ENCODE data around the gene AS3MT.
"Not testable (repeated sequence)": the region's sequence is repeated elsewhere in the genome, so short reads cannot be mapped to it uniquely, and the experiment has no call there.

The AS3MT gene

DNA sequence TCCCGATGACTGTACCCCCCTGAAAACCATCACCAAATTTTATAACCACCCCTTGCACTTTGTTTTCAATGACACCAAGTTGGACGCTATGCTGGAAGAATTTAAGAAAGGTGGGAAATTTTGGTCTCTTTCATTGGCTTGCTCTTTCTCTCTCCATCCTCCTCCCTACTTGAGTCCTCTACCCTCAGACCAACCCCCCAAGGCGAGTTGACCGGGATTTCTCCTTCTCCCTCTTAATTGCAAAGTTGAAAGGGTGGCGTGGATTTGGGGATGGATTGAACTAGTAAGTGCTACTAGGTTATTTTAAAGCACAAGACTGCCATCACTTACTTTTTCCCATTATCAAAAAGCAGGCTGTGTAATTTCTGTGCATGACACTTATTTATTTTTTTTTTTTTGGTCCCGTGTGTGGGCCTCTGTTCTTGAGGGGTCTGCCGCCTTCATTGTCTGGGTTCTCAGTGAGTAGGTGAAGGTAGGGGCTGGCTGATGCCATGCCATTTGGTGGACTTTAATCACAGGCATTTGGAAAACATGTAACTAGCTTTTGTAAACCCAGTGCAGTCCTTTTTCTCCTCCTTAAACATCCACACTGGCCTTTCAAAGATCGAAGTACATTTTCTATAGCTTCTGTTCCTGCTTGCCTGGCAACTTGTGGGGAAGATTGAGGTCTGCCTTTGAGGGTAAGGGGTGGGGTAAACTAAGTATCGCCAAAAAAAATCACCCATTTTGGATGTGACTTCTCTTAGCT is 50.9 kb downstream of the AS3MT start:
- peaks cover 31% of the 10 kb centered on the region for H3K4me1 ChIP-seq (ENCODE audit: control insufficient read depth, insufficient read depth, low read length)
- peak overlapping the region; percentile 81 for H3K4me3 ChIP-seq (ENCODE audit: low read depth, low read length)
- H3K9ac ChIP-seq (ENCODE audit: low read depth, low read length): no peak overlapping the region
- peaks cover 20% of the 10 kb centered on the region for H3K27me3 ChIP-seq (ENCODE audit: control insufficient read depth, insufficient read depth, low read length)
- H3K9me3 ChIP-seq (ENCODE audit: control insufficient read depth, insufficient read depth, low read length): no peaks in the 10 kb centered on the region
- no peaks in the 10 kb centered on the region for H3K36me3 ChIP-seq (ENCODE audit: control insufficient read depth, insufficient read depth, low read length)
- H3K27ac ChIP-seq (ENCODE audit: low read depth, low read length): no peak overlapping the region

DNA sequence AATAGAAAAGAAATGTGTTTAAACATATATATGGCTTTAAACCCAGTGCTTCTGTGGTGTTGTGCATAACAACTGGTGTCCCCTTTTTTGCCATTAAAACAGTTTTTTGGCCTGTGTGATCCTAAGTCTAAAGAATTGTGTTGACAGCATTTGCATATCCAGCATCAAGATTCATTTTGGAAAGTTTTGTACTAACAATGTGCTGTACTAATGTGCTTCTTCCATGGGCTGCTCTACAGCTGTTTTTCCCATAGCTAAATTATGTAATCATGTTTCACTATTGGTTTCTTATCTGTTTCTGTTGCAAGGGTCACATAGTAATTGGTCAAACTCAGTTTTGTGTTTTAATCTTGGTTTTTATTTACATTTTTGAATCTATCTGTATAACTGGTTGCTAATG is 54.3 kb downstream of the AS3MT start:
- H3K27ac ChIP-seq (ENCODE audit: low read depth, low read length): no peak overlapping the region
- H3K9me3 ChIP-seq (ENCODE audit: control insufficient read depth, insufficient read depth, low read length): no peaks in the 10 kb centered on the region
- no peak overlapping the region for H3K9ac ChIP-seq (ENCODE audit: low read depth, low read length)
- peaks cover 10% of the 10 kb centered on the region; the same call in 1 of the 2 replicates for H3K36me3 ChIP-seq (ENCODE audit: control insufficient read depth, insufficient read depth, low read length)
- no peak overlapping the region for H3K4me3 ChIP-seq (ENCODE audit: low read depth, low read length)
- H3K27me3 ChIP-seq (ENCODE audit: control insufficient read depth, insufficient read depth, low read length): peaks cover 16% of the 10 kb centered on the region
- H3K4me1 ChIP-seq (ENCODE audit: control insufficient read depth, insufficient read depth, low read length): peaks cover 24% of the 10 kb centered on the region

- no peak overlapping the region for H3K4me3 ChIP-seq (ENCODE audit: low read depth, low read length)
- H3K27me3 ChIP-seq (ENCODE audit: control insufficient read depth, insufficient read depth, low read length): no peaks in the 10 kb centered on the region
- H3K4me1 ChIP-seq (ENCODE audit: control insufficient read depth, insufficient read depth, low read length): peaks cover 8% of the 10 kb centered on the region; the same call in 1 of the 2 replicates
- no peak overlapping the region for H3K9ac ChIP-seq (ENCODE audit: low read depth, low read length)
- H3K27ac ChIP-seq (ENCODE audit: low read depth, low read length): no peak overlapping the region
- no peaks in the 10 kb centered on the region for H3K9me3 ChIP-seq (ENCODE audit: control insufficient read depth, insufficient read depth, low read length)
- H3K36me3 ChIP-seq (ENCODE audit: control insufficient read depth, insufficient read depth, low read length): peaks cover 10% of the 10 kb centered on the region; the same call in 1 of the 2 replicates
These were observed 57.6 kb downstream of the AS3MT start for GRCh38 chr10:102926842-102927241.

- no peaks in the 10 kb centered on the region for H3K27me3 ChIP-seq (ENCODE audit: control insufficient read depth, insufficient read depth, low read length)
- H3K4me1 ChIP-seq (ENCODE audit: control insufficient read depth, insufficient read depth, low read length): 0 out of 2 replicates have a peak, but pooled peaks cover 2% of the 10 kb centered on the region
- H3K27ac ChIP-seq (ENCODE audit: low read depth, low read length): no peak overlapping the region
- H3K9ac ChIP-seq (ENCODE audit: low read depth, low read length): no peak overlapping the region
- no peaks in the 10 kb centered on the region for H3K9me3 ChIP-seq (ENCODE audit: control insufficient read depth, insufficient read depth, low read length)
- H3K4me3 ChIP-seq (ENCODE audit: low read depth, low read length): no peak overlapping the region
- H3K36me3 ChIP-seq (ENCODE audit: control insufficient read depth, insufficient read depth, low read length): peaks cover 10% of the 10 kb centered on the region; the same call in 1 of the 2 replicates
These were observed 58.2 kb downstream of the AS3MT start for GRCh38 chr10:102927311-102928010.

GRCh38 chr10:102928442-102928841 is 59.2 kb downstream of the AS3MT start:
- not testable (repeated sequence) for H3K27ac ChIP-seq (ENCODE audit: low read depth, low read length); H3K27me3 ChIP-seq (ENCODE audit: control insufficient read depth, insufficient read depth, low read length); H3K4me1 ChIP-seq (ENCODE audit: control insufficient read depth, insufficient read depth, low read length); H3K9ac ChIP-seq (ENCODE audit: low read depth, low read length); H3K36me3 ChIP-seq (ENCODE audit: control insufficient read depth, insufficient read depth, low read length); H3K4me3 ChIP-seq (ENCODE audit: low read depth, low read length); H3K9me3 ChIP-seq (ENCODE audit: control insufficient read depth, insufficient read depth, low read length)

GRCh38 chr10:102930720-102931119 is 61.5 kb downstream of the AS3MT start:
- H3K27ac ChIP-seq (ENCODE audit: low read depth, low read length): no peak overlapping the region
- no peaks in the 10 kb centered on the region for H3K4me1 ChIP-seq (ENCODE audit: control insufficient read depth, insufficient read depth, low read length)
- no peak overlapping the region for H3K4me3 ChIP-seq (ENCODE audit: low read depth, low read length)
- no peaks in the 10 kb centered on the region for H3K27me3 ChIP-seq (ENCODE audit: control insufficient read depth, insufficient read depth, low read length)
- H3K36me3 ChIP-seq (ENCODE audit: control insufficient read depth, insufficient read depth, low read length): peaks cover 10% of the 10 kb centered on the region; the same call in 1 of the 2 replicates
- no peaks in the 10 kb centered on the region for H3K9me3 ChIP-seq (ENCODE audit: control insufficient read depth, insufficient read depth, low read length)
- H3K9ac ChIP-seq (ENCODE audit: low read depth, low read length): no peak overlapping the region

DNA sequence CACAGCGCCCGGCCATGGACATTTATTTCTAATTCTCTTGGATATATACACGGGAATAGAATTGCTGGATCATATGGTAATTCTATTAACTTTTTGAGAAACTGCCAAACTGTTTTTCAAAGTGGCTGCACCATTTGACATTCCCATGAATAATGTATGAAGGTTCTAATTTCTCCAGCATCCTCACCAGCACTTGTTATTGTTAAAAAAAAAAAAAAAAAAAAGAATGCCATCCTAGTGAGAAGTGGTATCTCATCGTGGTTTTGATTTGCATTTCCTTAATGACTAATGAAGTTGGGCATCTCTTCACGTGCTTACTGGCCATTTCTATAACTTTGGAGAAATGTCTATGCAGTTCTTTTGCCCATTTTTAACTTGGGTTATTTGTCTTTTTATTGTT is 62.4 kb downstream of the AS3MT start:
- H3K36me3 ChIP-seq (ENCODE audit: control insufficient read depth, insufficient read depth, low read length): peaks cover 10% of the 10 kb centered on the region; the same call in 1 of the 2 replicates
- H3K4me1 ChIP-seq (ENCODE audit: control insufficient read depth, insufficient read depth, low read length): no peaks in the 10 kb centered on the region
- H3K9ac ChIP-seq (ENCODE audit: low read depth, low read length): no peak overlapping the region

DNA sequence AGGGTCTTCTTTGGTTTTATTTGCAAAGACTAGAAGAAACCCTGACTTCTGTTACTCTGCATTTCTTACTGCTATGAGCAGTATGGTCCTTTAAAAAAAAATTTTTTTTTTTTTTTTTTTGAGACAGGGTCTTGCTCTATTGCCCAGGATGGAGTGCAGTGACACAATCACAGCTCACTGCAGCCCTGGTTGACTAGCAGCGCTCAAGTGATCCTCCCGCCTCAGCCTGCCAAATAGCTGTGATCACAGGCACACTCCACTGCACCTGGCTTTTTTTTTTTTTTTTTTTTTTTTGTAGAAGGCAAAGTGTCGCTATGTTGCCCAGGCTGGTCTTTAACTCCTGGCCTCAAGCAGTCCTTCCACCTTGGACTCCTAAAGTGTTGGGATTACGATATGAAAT is 66.2 kb downstream of the AS3MT start:
- no peaks in the 10 kb centered on the region for H3K36me3 ChIP-seq (ENCODE audit: control insufficient read depth, insufficient read depth, low read length)
- no peaks in the 10 kb centered on the region for H3K27me3 ChIP-seq (ENCODE audit: control insufficient read depth, insufficient read depth, low read length)
- no peak overlapping the region for H3K9ac ChIP-seq (ENCODE audit: low read depth, low read length)
- H3K9me3 ChIP-seq (ENCODE audit: control insufficient read depth, insufficient read depth, low read length): no peaks in the 10 kb centered on the region
- no peaks in the 10 kb centered on the region for H3K4me1 ChIP-seq (ENCODE audit: control insufficient read depth, insufficient read depth, low read length)
- no peak overlapping the region for H3K4me3 ChIP-seq (ENCODE audit: low read depth, low read length)
- H3K27ac ChIP-seq (ENCODE audit: low read depth, low read length): no peak overlapping the region

More for the DNA sequence above, 62.4 kb downstream of the AS3MT start:
- H3K27me3 ChIP-seq (ENCODE audit: control insufficient read depth, insufficient read depth, low read length): no peaks in the 10 kb centered on the region
- H3K27ac ChIP-seq (ENCODE audit: low read depth, low read length): no peak overlapping the region
- no peaks in the 10 kb centered on the region for H3K9me3 ChIP-seq (ENCODE audit: control insufficient read depth, insufficient read depth, low read length)
- H3K4me3 ChIP-seq (ENCODE audit: low read depth, low read length): no peak overlapping the region

DNA sequence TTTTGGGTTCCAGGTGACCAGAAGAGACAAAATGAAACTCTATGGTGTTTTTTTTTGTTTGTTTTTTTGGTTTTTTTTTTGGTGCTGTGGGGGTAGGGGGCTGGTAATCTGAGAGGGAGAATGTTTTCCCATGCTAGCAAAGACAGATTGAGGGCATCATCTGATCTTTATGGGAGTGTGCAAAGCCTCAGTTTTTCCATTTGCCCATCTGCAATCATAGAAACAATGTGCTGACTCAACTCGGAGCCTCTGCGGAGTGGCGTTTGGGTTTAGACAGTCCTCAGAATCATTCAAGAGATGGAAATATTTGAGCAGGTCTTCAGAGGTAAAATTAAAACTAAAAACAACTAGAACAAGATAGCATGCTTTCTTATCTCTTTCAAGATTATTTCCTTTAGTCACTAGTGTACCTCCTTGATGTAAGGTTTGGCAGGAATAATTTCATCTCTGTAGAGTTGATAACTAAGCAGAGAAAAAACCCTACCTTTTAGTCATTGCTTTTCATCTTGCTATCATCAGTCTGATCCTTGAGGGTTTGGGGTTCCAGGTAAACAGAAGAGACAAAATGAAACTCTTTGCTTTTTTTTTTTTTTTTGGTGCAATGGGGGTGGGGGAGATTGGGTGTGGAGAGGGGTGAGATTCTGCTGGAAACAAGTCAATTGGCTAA is 66.8 kb downstream of the AS3MT start:
- H3K4me1 ChIP-seq (ENCODE audit: control insufficient read depth, insufficient read depth, low read length): no peaks in the 10 kb centered on the region
- no peaks in the 10 kb centered on the region for H3K27me3 ChIP-seq (ENCODE audit: control insufficient read depth, insufficient read depth, low read length)
- H3K9me3 ChIP-seq (ENCODE audit: control insufficient read depth, insufficient read depth, low read length): no peaks in the 10 kb centered on the region
- H3K9ac ChIP-seq (ENCODE audit: low read depth, low read length): no peak overlapping the region
- H3K36me3 ChIP-seq (ENCODE audit: control insufficient read depth, insufficient read depth, low read length): no peaks in the 10 kb centered on the region
- no peak overlapping the region for H3K27ac ChIP-seq (ENCODE audit: low read depth, low read length)
- H3K4me3 ChIP-seq (ENCODE audit: low read depth, low read length): no peak overlapping the region

DNA sequence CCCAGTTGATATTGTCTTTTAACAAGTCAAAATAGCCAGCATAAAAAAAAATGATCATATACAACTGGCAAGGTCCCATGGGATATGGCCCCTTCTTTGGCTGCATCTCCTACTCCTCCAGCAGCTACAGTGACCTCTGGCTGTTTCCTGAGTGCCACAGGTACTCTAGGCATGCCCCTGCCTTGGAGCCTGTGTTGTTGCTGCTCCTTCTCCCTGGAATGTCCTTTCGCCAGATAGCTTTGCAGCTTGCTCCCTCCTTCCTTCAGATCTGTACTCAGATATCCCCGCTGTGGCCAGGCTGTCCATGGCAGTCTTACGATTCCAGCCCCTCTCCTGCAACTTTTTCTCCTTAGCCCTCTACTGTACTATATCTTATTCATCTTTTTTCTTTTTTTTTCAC is 72.1 kb downstream of the AS3MT start:
- Histone ChIP-seq H3K9me3 (ENCODE audit: control insufficient read depth, insufficient read depth, low read length) (no peaks in the 10 kb centered on the region), H3K27me3 (ENCODE audit: control insufficient read depth, insufficient read depth, low read length) (no peaks in the 10 kb centered on the region), H3K36me3 (ENCODE audit: control insufficient read depth, insufficient read depth, low read length) (no peaks in the 10 kb centered on the region), H3K9ac (ENCODE audit: low read depth, low read length) (no peak overlapping the region), H3K27ac (ENCODE audit: low read depth, low read length) (no peak overlapping the region), H3K4me1 (ENCODE audit: control insufficient read depth, insufficient read depth, low read length) (peaks cover 10% of the 10 kb centered on the region), H3K4me3 (ENCODE audit: low read depth, low read length) (no peak overlapping the region)

DNA sequence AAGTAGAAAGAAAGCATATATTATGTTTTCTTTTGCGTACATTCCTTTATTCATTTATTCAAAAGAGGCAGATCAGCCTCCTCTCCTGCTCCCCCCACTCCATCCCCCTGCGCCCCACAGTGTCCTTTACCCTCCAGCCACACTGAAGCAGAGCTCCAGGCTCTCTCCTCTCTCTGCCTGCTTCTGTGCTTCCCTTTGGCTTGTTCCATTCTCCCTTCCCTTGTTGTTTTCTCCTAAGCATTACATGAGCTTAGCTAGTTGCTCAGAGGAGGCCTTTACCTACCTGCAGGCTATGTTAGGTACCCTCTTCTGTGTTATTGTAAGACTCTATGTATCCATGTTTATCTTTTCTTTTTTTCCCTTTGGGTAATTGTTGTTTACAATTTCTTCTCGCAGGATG is 76.2 kb downstream of the AS3MT start:
- no peak overlapping the region for H3K4me3 ChIP-seq (ENCODE audit: low read depth, low read length)
- H3K27me3 ChIP-seq (ENCODE audit: control insufficient read depth, insufficient read depth, low read length): no peaks in the 10 kb centered on the region
- H3K4me1 ChIP-seq (ENCODE audit: control insufficient read depth, insufficient read depth, low read length): peaks cover 10% of the 10 kb centered on the region
- H3K27ac ChIP-seq (ENCODE audit: low read depth, low read length): no peak overlapping the region
- no peak overlapping the region for H3K9ac ChIP-seq (ENCODE audit: low read depth, low read length)
- no peaks in the 10 kb centered on the region for H3K36me3 ChIP-seq (ENCODE audit: control insufficient read depth, insufficient read depth, low read length)
- H3K9me3 ChIP-seq (ENCODE audit: control insufficient read depth, insufficient read depth, low read length): no peaks in the 10 kb centered on the region
